Measurements from ENCODE around the gene GNG5. TPM values are rescaled to one million over a fixed set of nuclear protein-coding genes. Genes with fewer than 3 reads are reported as not detected.

The GNG5 gene
- total RNA-seq, 1 experiment from 2014 or later: 49.9 TPM

DNA sequence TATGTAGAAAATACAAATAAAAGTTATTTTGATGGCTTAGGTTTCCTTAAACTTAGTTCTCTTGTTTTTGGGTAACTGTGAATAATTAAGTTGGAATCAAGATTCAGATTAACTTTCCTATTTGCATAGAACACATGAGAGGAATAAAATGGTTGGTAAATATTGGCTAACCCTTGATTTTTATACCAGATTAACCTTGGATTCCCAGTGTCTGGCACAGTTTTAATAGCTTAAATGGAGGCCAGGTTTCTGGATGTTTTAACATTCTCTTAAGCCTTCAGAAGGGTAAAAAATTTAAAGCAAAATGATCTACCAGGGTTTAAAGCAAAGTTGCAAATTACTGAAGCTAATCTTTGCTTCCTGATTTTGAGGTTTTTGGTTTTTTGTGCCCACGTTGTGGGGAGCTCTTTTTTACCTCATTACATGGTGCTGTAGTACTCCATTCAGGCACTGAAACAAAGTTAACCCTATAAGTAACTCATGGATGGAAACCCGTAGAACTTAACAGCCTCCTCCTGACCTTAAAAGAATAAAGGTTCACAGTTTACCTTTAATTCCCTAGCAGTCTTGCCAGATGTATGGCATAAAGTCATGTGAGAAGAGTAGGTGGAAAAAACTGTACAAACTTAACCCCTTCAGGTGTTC, 8.6 kb downstream of the GNG5 start:
- Histone ChIP-seq H3K36me3 (ENCODE audit: low read depth, low read length) (peaks cover 68% of the 10 kb centered on the region), H3K4me2 (ENCODE audit: low read length) (no peak overlapping the region), H4K20me1 (ENCODE audit: low read length) (peaks cover 13% of the 10 kb centered on the region), H3K9me2 (replicated peaks; ENCODE audit: low read length) (no peaks in the 10 kb centered on the region), H3K79me2 (ENCODE audit: low read length) (peaks cover 50% of the 10 kb centered on the region), H3K9me3 (ENCODE audit: low read length) (no peaks in the 10 kb centered on the region), H3K27ac (ENCODE audit: low read length) (no peak overlapping the region), H3F3A (ENCODE audit: low read length, unreplicated experiment) (no peaks in the 10 kb centered on the region), H3K9ac (ENCODE audit: low read length) (no peak overlapping the region), H3K27me3 (ENCODE audit: low read length) (no peaks in the 10 kb centered on the region), H3K4me1 (ENCODE audit: insufficient read depth, low read length) (0 out of 2 replicates have a peak, but pooled peaks cover 2% of the 10 kb centered on the region), H3K4me3 (ENCODE audit: low read length) (no peak overlapping the region), H2AFZ (ENCODE audit: low read length) (no peak overlapping the region)
- CTCF ChIA-PET: interaction anchor here (0.7 kb wide), 1 partner anchor 46 kb away, joined by 3 read pairs; no protein-coding TSS in a partner anchor
- POLR2A ChIA-PET (ENCODE audit: unreplicated experiment): no interaction called here
- ATAC-seq: no peak
- no peak for DNase-seq
- TSS peak; percentile 14 for BruUV-seq (replicated peaks)
- TF ChIP-seq, protein P1, sequence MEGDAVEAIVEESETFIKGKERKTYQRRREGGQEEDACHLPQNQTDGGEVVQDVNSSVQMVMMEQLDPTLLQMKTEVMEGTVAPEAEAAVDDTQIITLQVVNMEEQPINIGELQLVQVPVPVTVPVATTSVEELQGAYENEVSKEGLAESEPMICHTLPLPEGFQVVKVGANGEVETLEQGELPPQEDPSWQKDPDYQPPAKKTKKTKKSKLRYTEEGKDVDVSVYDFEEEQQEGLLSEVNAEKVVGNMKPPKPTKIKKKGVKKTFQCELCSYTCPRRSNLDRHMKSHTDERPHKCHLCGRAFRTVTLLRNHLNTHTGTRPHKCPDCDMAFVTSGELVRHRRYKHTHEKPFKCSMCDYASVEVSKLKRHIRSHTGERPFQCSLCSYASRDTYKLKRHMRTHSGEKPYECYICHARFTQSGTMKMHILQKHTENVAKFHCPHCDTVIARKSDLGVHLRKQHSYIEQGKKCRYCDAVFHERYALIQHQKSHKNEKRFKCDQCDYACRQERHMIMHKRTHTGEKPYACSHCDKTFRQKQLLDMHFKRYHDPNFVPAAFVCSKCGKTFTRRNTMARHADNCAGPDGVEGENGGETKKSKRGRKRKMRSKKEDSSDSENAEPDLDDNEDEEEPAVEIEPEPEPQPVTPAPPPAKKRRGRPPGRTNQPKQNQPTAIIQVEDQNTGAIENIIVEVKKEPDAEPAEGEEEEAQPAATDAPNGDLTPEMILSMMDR (conservative IDR thresholded peaks at IDR 0.05; ENCODE audit: low read depth, low read length): no peak
- TF ChIP-seq EZH2 (IDR thresholded peaks at IDR 0.05; ENCODE audit: low read length, unreplicated experiment) (no peak), EZH2phosphoT487 (IDR thresholded peaks at IDR 0.05; ENCODE audit: borderline replicate concordance, low read length) (no peak)
- intact Hi-C loops (cut with micrococcal nuclease): no loop called here

DNA sequence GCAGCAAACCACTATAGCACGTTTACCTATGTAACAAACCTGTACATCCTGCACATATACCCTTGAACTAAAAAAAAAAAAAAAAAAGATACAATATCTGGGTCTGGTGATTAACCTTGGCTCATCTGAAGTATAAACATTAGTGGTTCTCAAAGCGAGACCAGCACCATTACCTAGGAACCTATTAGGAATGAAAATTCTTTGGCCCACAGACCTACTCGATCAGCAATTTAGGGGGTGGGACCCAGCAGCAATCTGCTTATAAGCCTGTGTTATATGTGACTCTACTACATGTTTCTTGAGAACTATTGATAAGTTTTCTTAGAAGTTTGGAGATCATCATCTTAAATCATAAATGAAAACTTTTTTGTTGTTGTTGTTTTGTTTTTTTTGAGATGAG, 9.9 kb downstream of the GNG5 start:
- no peak for DNase-seq
- H3K4me2 ChIP-seq (ENCODE audit: low read length): no peak overlapping the region
- no peaks in the 10 kb centered on the region for H3K9me2 ChIP-seq (replicated peaks; ENCODE audit: low read length)
- no peak overlapping the region for H3K9ac ChIP-seq (ENCODE audit: low read length)
- intact Hi-C loops (cut with micrococcal nuclease): no loop called here
- 0 out of 2 replicates have a peak, but pooled peaks cover 8% of the 10 kb centered on the region for H4K20me1 ChIP-seq (ENCODE audit: low read length)
- no peak overlapping the region for H3K27ac ChIP-seq (ENCODE audit: low read length)
- H3K4me1 ChIP-seq (ENCODE audit: insufficient read depth, low read length): no peaks in the 10 kb centered on the region
- ATAC-seq: no peak
- H3F3A ChIP-seq (ENCODE audit: low read length, unreplicated experiment): no peaks in the 10 kb centered on the region
- H3K27me3 ChIP-seq (ENCODE audit: low read length): no peaks in the 10 kb centered on the region
- no peak for TF ChIP-seq EZH2phosphoT487 (IDR thresholded peaks at IDR 0.05; ENCODE audit: borderline replicate concordance, low read length)
- TF ChIP-seq, protein P1 (conservative IDR thresholded peaks at IDR 0.05; ENCODE audit: low read depth, low read length): no peak
- no peak for TF ChIP-seq EZH2 (IDR thresholded peaks at IDR 0.05; ENCODE audit: low read length, unreplicated experiment)
- peaks cover 76% of the 10 kb centered on the region for H3K36me3 ChIP-seq (ENCODE audit: low read depth, low read length)
- H3K4me3 ChIP-seq (ENCODE audit: low read length): no peak overlapping the region
- peaks cover 38% of the 10 kb centered on the region for H3K79me2 ChIP-seq (ENCODE audit: low read length)
- no peaks in the 10 kb centered on the region for H3K9me3 ChIP-seq (ENCODE audit: low read length)
- POLR2A ChIA-PET (ENCODE audit: unreplicated experiment): no interaction called here
- CTCF ChIA-PET: no interaction called here
- no peak overlapping the region for H2AFZ ChIP-seq (ENCODE audit: low read length)
- no TSS peak for BruUV-seq (replicated peaks)

DNA sequence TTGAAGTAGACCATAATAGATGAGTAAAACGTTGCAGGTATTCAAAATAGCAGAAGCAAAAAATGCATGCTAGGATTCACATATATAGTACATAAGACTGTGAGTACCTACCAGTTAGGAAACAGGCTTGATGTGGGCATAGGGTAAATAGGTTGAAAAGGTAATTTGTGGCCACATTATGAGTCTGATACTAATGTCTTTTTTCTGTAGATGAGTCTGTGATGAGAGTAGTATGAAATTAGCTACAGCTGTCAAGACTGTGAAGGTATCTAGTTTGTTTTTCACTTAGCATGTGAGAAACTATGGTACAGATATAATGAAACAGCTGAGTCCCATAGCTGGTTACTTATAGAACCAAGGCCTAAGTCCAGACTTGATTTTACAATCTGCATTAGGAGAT, 12.6 kb downstream of the GNG5 start:
- no peak overlapping the region for H3K4me3 ChIP-seq (ENCODE audit: low read length)
- DNase-seq: no peak
- H3K4me1 ChIP-seq (ENCODE audit: insufficient read depth, low read length): no peaks in the 10 kb centered on the region
- no peak overlapping the region for H3K4me2 ChIP-seq (ENCODE audit: low read length)
- ChIA-PET POLR2A (ENCODE audit: unreplicated experiment) (interaction anchor here (0.6 kb wide), 1 partner anchor 614 kb away, joined by 3 read pairs; no protein-coding TSS in a partner anchor), CTCF (no interaction called here)
- no peak for ATAC-seq
- 0 out of 2 replicates have a peak, but pooled peaks cover 10% of the 10 kb centered on the region for H4K20me1 ChIP-seq (ENCODE audit: low read length)
- no peaks in the 10 kb centered on the region for H3K27me3 ChIP-seq (ENCODE audit: low read length)
- peaks cover 24% of the 10 kb centered on the region for H3K79me2 ChIP-seq (ENCODE audit: low read length)
- no peak overlapping the region for H3K9ac ChIP-seq (ENCODE audit: low read length)
- peaks cover 77% of the 10 kb centered on the region for H3K36me3 ChIP-seq (ENCODE audit: low read depth, low read length)
- H3K9me2 ChIP-seq (replicated peaks; ENCODE audit: low read length): no peaks in the 10 kb centered on the region
- no peak overlapping the region for H3K27ac ChIP-seq (ENCODE audit: low read length)
- intact Hi-C loops (cut with micrococcal nuclease): no loop called here
- no peaks in the 10 kb centered on the region for H3K9me3 ChIP-seq (ENCODE audit: low read length)
- BruUV-seq (replicated peaks): no TSS peak
- no peaks in the 10 kb centered on the region for H3F3A ChIP-seq (ENCODE audit: low read length, unreplicated experiment)
- H2AFZ ChIP-seq (ENCODE audit: low read length): no peak overlapping the region
- TF ChIP-seq, protein P1 (conservative IDR thresholded peaks at IDR 0.05; ENCODE audit: low read depth, low read length): no peak
- TF ChIP-seq EZH2phosphoT487 (IDR thresholded peaks at IDR 0.05; ENCODE audit: borderline replicate concordance, low read length) (no peak), EZH2 (IDR thresholded peaks at IDR 0.05; ENCODE audit: low read length, unreplicated experiment) (no peak)
